Spleen (tissue), 11 donors: Measurements from ENCODE around the gene GAMT. TPM values are rescaled to one million over a fixed set of nuclear protein-coding genes. Genes with fewer than 3 reads are reported as not detected.

Experiments used
- DNase-seq: peaks from one replicate; pipeline ENCODE4 v3.0.0-alpha.2; 2020
- H3K27ac ChIP-seq, 8 donors: fragments of 200-600 bp; sonication (generic) in 7 of 8; 1 replicate in 4 of 8; 2 replicates in 4 of 8; pipeline versions ENCODE4 v1.5.0 to v1.8.0; 2016 to 2021; ENCODE audit warnings: inconsistent platforms in 4 of 8, mild to moderate bottlenecking in 4 of 8, moderate library complexity in 1 of 8
- H3K27me3 ChIP-seq, 7 donors: fragments of 200-600 bp; sonication (generic) in 6 of 7; replicated peaks in 1 of 7; 1 replicate in 4 of 7; 2 replicates in 3 of 7; pipeline versions ENCODE4 v1.5.0 to v1.8.0; 2016 to 2021; ENCODE audit warnings: inconsistent platforms in 3 of 7, mild to moderate bottlenecking in 1 of 7
- H3K36me3 ChIP-seq, 6 donors: fragments of 200-600 bp; sonication (generic) in 5 of 6; 1 replicate in 4 of 6; 2 replicates in 2 of 6; pipeline versions ENCODE4 v1.5.0 to v1.8.0; 2016 to 2021; ENCODE audit warnings: inconsistent platforms in 2 of 6
- H3K4me1 ChIP-seq, 6 donors: fragments of 200-600 bp; sonication (generic) in 5 of 6; 1 replicate in 3 of 6; 2 replicates in 3 of 6; pipeline versions ENCODE4 v1.5.0 to v1.8.0; 2016 to 2021; ENCODE audit warnings: inconsistent platforms in 3 of 6
- H3K4me3 ChIP-seq, 8 donors: fragments of 200-600 bp; sonication (generic) in 7 of 8; 1 replicate in 4 of 8; 2 replicates in 4 of 8; pipeline versions ENCODE4 v1.5.0 to v1.8.0; 2016 to 2021; ENCODE audit warnings: inconsistent platforms in 4 of 8, mild to moderate bottlenecking in 4 of 8, moderate library complexity in 2 of 8
- H3K9me3 ChIP-seq, 8 donors: fragments of 200-600 bp; sonication (generic) in 7 of 8; 1 replicate in 4 of 8; 2 replicates in 4 of 8; pipeline versions ENCODE4 v1.5.0 to v1.8.0; 2016 to 2021; ENCODE audit warnings: inconsistent platforms in 4 of 8
- CTCF ChIP-seq, 11 experiments: fragments of 200-600 bp in 7 of 11; fragments of 450-650 bp in 4 of 11; sonication (generic) in 4 of 11; IDR thresholded peaks in 8 of 11; conservative IDR thresholded peaks in 3 of 11; 1 replicate in 7 of 11; 2 replicates in 4 of 11; pipeline versions ENCODE4 v1.4.0 to v1.8.0; 2016 to 2021; ENCODE audit warnings: antibody characterized with exemption in 11 of 11, inconsistent platforms in 4 of 11, mild to moderate bottlenecking in 1 of 11
- POLR2A ChIP-seq, 3 donors: fragments of 450-650 bp; IDR thresholded peaks; one replicate each; pipeline ENCODE4 v1.5.1; 2017; ENCODE audit warnings: antibody characterized with exemption in 3 of 3, mild to moderate bottlenecking in 1 of 3
- POLR2AphosphoS5 ChIP-seq, 3 donors: sonication (generic); formaldehyde crosslinking; IDR thresholded peaks; one replicate each; pipeline ENCODE4 v1.5.1; 2017; ENCODE audit warnings: antibody characterized with exemption in 3 of 3
- WGBS, 5 donors: extraction: QIAGEN DNeasy Blood & Tissue Kit in 3 of 5; methylation state at CpG; one replicate each; pipeline versions ENCODE4 v1.1.5 to v1.1.7; 2013 to 2018; 5-methylcytosine and 5-hydroxymethylcytosine counted together
- intact Hi-C: fragments of 100-400 bp; cut with DNase I; formaldehyde crosslinking; loops from one replicate; pipeline ENCODE4 v1.15.0; 2023; ENCODE audit warnings: low total_unique reads
- polyA plus RNA-seq, 3 donors: library from polyadenylated mRNA; stranded (reverse); fragments of 200-250 nt; gene quantifications; one replicate each; pipeline ENCODE4 v1.2.1, GENCODE V29; 2013
- total RNA-seq, 7 donors: library from RNA; depleted of rRNA in 3 of 7; stranded (reverse); fragments of >200 nt in 3 of 7; fragmentation: NEBNext Ultra II Directional in 4 of 7; extraction: Animal tissue kit (Norgen Biotek cat#: 25700) in 4 of 7; gene quantifications; one replicate each; pipeline versions ENCODE4 v1.1.0 to v1.2.1, GENCODE V29; 2016 to 2021
- donor health status: healthy with polysubstance abuse.
- donor health status: DM: no; HTN: no; CAD: no; lungs with moderate emphysema.
- donor health status: DM: no; HTN: no; CAD: no.
- donor health status: Bipolar disorder and iron deficiency.
- donor health status: healthy.
- donor health status: DM: no; HTN: no; CAD: no.
- donor health status: DM: yes; HTN: yes; CAD: no.

Gene GAMT
- total and polyA plus RNA-seq, 10 donors, result 7.1 to 20.4 (median 12.4) TPM

GRCh38 chr19:1445185-1445931 is 44.0 kb upstream of the GAMT start:
- Histone ChIP-seq H3K36me3 (peaks cover 7 to 32% (median 23%) of the 10 kb centered on the region in 6 donors), H3K4me1 (peaks cover 19 to 66% (median 52%) of the 10 kb centered on the region in 6 donors), H3K9me3 (no peaks in the 10 kb centered on the region), H3K27ac (peak overlapping the region in 4 of 8 donors; percentile 46 to 78 (median 66)), H3K27me3 (peaks cover 9 to 58% (median 49%) of the 10 kb centered on the region in 7 donors), H3K4me3 (peak overlapping the region; percentile 22 to 72 (median 44))
- intact Hi-C loops, result no loop called here
- peak; percentile 97 for DNase-seq
- WGBS, 5 donors, result 1 to 4% (median 3%) methylated on average over 44 to 70 of the region's 70 CpGs
- TF ChIP-seq CTCF (IDR thresholded peaks at IDR 0.05 in 8 of 11, conservative IDR thresholded peaks at IDR 0.05 in 3 of 11) (peak; percentile 61 to 99 (median 96)), POLR2AphosphoS5 (IDR thresholded peaks at IDR 0.05) (peak; percentile 46 to 79 (median 66)), POLR2A (IDR thresholded peaks at IDR 0.05) (no peak)

GRCh38 chr19:1441677-1442438 is 40.5 kb upstream of the GAMT start:
- Histone ChIP-seq H3K4me3 (no peak overlapping the region), H3K36me3 (peaks cover 9 to 43% (median 32%) of the 10 kb centered on the region in 6 donors), H3K9me3 (no peaks in the 10 kb centered on the region), H3K27me3 (peaks cover 6 to 23% (median 17%) of the 10 kb centered on the region in 7 donors), H3K27ac (no peak overlapping the region), H3K4me1 (peaks cover 32 to 71% (median 59%) of the 10 kb centered on the region in 6 donors)
- no peak for TF ChIP-seq POLR2A (IDR thresholded peaks at IDR 0.05)
- TF ChIP-seq POLR2AphosphoS5 (IDR thresholded peaks at IDR 0.05), result peak in 2 of 3 donors; percentile 12 to 56
- TF ChIP-seq CTCF (IDR thresholded peaks at IDR 0.05 in 8 of 11, conservative IDR thresholded peaks at IDR 0.05 in 3 of 11), result no peak
- intact Hi-C loops, result no loop called here
- no peak for DNase-seq
- WGBS, 5 donors, result 87 to 95% (median 92%) methylated on average over 25 of the region's 25 CpGs

- Histone ChIP-seq H3K9me3 (no peaks in the 10 kb centered on the region), H3K27me3 (peaks cover 0 to 15% (median 9%) of the 10 kb centered on the region in 7 donors), H3K36me3 (peaks cover 9 to 46% (median 32%) of the 10 kb centered on the region in 6 donors), H3K4me3 (no peak overlapping the region), H3K27ac (no peak overlapping the region), H3K4me1 (peaks cover 25 to 62% (median 51%) of the 10 kb centered on the region in 6 donors)
- 91 to 94% (median 92%) methylated on average over 9 of the region's 9 CpGs for WGBS, 5 donors
- no peak for DNase-seq
- TF ChIP-seq POLR2AphosphoS5 (IDR thresholded peaks at IDR 0.05) (peak in 1 of 3 donors; percentile 42), POLR2A (IDR thresholded peaks at IDR 0.05) (no peak)
- intact Hi-C loops, result no loop called here
These were observed 39.7 kb upstream of the GAMT start for GRCh38 chr19:1441022-1441426.

- H3K4me1 ChIP-seq, result peaks cover 22 to 59% (median 45%) of the 10 kb centered on the region in 6 donors
- 86 to 92% (median 90%) methylated on average over 13 to 15 of the region's 15 CpGs for WGBS, 5 donors
- DNase-seq, result no peak
- peaks cover 9 to 52% (median 34%) of the 10 kb centered on the region in 6 donors for H3K36me3 ChIP-seq
- H3K4me3 ChIP-seq, result peak overlapping the region in 1 of 8 donors; percentile 83
- peak overlapping the region in 1 of 8 donors; percentile 4 for H3K27ac ChIP-seq
- H3K9me3 ChIP-seq, result no peaks in the 10 kb centered on the region
- TF ChIP-seq POLR2A (IDR thresholded peaks at IDR 0.05) (no peak), CTCF (IDR thresholded peaks at IDR 0.05 in 8 of 11, conservative IDR thresholded peaks at IDR 0.05 in 3 of 11) (no peak), POLR2AphosphoS5 (IDR thresholded peaks at IDR 0.05) (no peak)
- peaks cover 0 to 9% (median 2%) of the 10 kb centered on the region in 7 donors for H3K27me3 ChIP-seq
- intact Hi-C loops, result no loop called here
These were observed 39.1 kb upstream of the GAMT start for GRCh38 chr19:1440418-1440801.
